ENCODE results near the gene NUDC.

DNA sequence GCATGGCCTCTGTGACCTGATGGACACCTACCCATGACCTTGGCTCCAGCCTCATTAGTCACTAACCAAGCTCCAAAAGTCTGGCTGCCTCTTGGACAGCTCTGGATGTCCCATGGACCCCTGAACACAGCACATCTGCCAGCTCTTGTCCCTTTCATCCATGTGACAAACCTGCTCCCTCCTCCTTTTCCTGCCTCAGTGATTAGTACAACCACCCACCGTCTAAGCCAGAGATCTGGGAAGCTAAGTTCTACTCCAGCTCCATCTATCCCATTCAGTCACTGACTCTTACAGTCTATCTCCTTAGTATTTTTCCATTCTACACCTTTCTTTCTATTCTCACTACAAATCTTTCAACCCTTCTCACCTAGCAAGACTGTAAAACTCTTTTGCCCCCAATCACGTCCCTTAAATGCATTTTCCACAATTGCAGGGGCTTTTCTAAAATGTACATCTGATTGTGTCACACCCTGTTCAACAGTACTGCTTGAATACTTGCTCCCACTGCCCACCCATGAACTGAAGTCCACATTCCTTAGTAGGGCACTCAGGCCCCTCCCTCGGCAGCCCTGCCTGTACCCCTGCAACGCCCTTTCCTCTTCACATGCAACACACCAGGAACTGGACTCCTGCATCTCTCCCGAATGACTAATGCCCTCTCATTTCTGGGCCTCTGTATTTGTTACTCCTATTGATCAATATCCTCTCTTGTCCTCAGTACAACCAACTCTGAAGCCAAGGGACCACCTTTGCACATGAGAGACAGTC is 38.7 kb upstream of the NUDC start:
- TF ChIP-seq SP2 (IDR thresholded peaks at IDR 0.05; ENCODE audit: extremely low read depth, low read depth, low read length, poor library complexity, severe bottlenecking), result no peak
- TF ChIP-seq, protein P1, sequence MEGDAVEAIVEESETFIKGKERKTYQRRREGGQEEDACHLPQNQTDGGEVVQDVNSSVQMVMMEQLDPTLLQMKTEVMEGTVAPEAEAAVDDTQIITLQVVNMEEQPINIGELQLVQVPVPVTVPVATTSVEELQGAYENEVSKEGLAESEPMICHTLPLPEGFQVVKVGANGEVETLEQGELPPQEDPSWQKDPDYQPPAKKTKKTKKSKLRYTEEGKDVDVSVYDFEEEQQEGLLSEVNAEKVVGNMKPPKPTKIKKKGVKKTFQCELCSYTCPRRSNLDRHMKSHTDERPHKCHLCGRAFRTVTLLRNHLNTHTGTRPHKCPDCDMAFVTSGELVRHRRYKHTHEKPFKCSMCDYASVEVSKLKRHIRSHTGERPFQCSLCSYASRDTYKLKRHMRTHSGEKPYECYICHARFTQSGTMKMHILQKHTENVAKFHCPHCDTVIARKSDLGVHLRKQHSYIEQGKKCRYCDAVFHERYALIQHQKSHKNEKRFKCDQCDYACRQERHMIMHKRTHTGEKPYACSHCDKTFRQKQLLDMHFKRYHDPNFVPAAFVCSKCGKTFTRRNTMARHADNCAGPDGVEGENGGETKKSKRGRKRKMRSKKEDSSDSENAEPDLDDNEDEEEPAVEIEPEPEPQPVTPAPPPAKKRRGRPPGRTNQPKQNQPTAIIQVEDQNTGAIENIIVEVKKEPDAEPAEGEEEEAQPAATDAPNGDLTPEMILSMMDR (IDR thresholded peaks at IDR 0.05 in 2 of 3, conservative IDR thresholded peaks at IDR 0.05 in 1 of 3; ENCODE audit: insufficient read depth in 2 of 3, low read depth in 1 of 3, low read length in 3 of 3), result no peak
- no peak for TF ChIP-seq FIP1L1 (IDR thresholded peaks at IDR 0.05; ENCODE audit: low read depth, low read length, poor library complexity, severe bottlenecking)
- TF ChIP-seq POLR2AphosphoS5 (IDR thresholded peaks at IDR 0.05; ENCODE audit: control insufficient read depth, insufficient read depth, low read depth, low read length), result no peak
- no peak for TF ChIP-seq EZH2 (IDR thresholded peaks at IDR 0.05; ENCODE audit: borderline replicate concordance, low read depth, low read length)
- TF ChIP-seq ZBTB8A (IDR thresholded peaks at IDR 0.05; ENCODE audit: partially characterized antibody), result no peak
- no peak for TF ChIP-seq POLR2A (conservative IDR thresholded peaks at IDR 0.05)
- TF ChIP-seq ARNT (IDR thresholded peaks at IDR 0.05), result no peak
